ENCODE results near the gene MYADML2. TPM values are rescaled to one million over a fixed set of nuclear protein-coding genes. Genes with fewer than 3 reads are reported as not detected.

The MYADML2 gene
- total and polyA plus RNA-seq, 4 donors, result 0.44 to 2.9 (median 2.1) TPM

- WGBS (ENCODE audit: insufficient coverage), result 0% methylated on average over 55 of the region's 55 CpGs
- Histone ChIP-seq H3K36me3 (ENCODE audit: control insufficient read depth, insufficient read depth, low read length) (peaks cover 80% of the 10 kb centered on the region), H3K27ac (ENCODE audit: low read depth, low read length) (no peak overlapping the region), H3K9me3 (ENCODE audit: control insufficient read depth, insufficient read depth, low read length) (no peaks in the 10 kb centered on the region), H3K4me1 (ENCODE audit: control insufficient read depth, insufficient read depth, low read length) (peaks cover 24% of the 10 kb centered on the region), H3K27me3 (ENCODE audit: control insufficient read depth, insufficient read depth, low read length) (no peaks in the 10 kb centered on the region), H3K4me3 (ENCODE audit: low read depth, low read length) (peak overlapping the region; percentile 59)
- peak in 1 of 6 donors; percentile 11 for DNase-seq (ENCODE audit: low read depth in 4 of 6, low spot score in 6 of 6)
Measured at GRCh38 chr17:81910840-81911276, 36.2 kb downstream of the MYADML2 start.

- Histone ChIP-seq H3K27me3 (ENCODE audit: control insufficient read depth, insufficient read depth, low read length) (no peaks in the 10 kb centered on the region), H3K9me3 (ENCODE audit: control insufficient read depth, insufficient read depth, low read length) (no peaks in the 10 kb centered on the region), H3K36me3 (ENCODE audit: control insufficient read depth, insufficient read depth, low read length) (peaks cover 80% of the 10 kb centered on the region), H3K4me1 (ENCODE audit: control insufficient read depth, insufficient read depth, low read length) (peaks cover 24% of the 10 kb centered on the region), H3K4me3 (ENCODE audit: low read depth, low read length) (peak overlapping the region; percentile 59), H3K27ac (ENCODE audit: low read depth, low read length) (no peak overlapping the region)
- WGBS (ENCODE audit: insufficient coverage), result 32% methylated on average over 21 of the region's 23 CpGs
- DNase-seq (ENCODE audit: low read depth in 4 of 6, low spot score in 6 of 6), result no peak
Measured at GRCh38 chr17:81909966-81910839, 36.8 kb downstream of the MYADML2 start.

- DNase-seq (ENCODE audit: low read depth in 4 of 6, low spot score in 6 of 6), result no peak
- Histone ChIP-seq H3K4me3 (ENCODE audit: low read depth, low read length) (no peak overlapping the region), H3K27me3 (ENCODE audit: control insufficient read depth, insufficient read depth, low read length) (no peaks in the 10 kb centered on the region), H3K4me1 (ENCODE audit: control insufficient read depth, insufficient read depth, low read length) (peaks cover 24% of the 10 kb centered on the region), H3K36me3 (ENCODE audit: control insufficient read depth, insufficient read depth, low read length) (peaks cover 80% of the 10 kb centered on the region), H3K27ac (ENCODE audit: low read depth, low read length) (no peak overlapping the region), H3K9me3 (ENCODE audit: control insufficient read depth, insufficient read depth, low read length) (no peaks in the 10 kb centered on the region)
- 90% methylated on average over 12 of the region's 12 CpGs for WGBS (ENCODE audit: insufficient coverage)
Measured at GRCh38 chr17:81909231-81909630, 37.8 kb downstream of the MYADML2 start.

GRCh38 chr17:81908793-81909192 lies 38.2 kb downstream of the MYADML2 start:
- 90% methylated on average over 8 of the region's 11 CpGs for WGBS (ENCODE audit: insufficient coverage)
- DNase-seq (ENCODE audit: low read depth in 4 of 6, low spot score in 6 of 6), result no peak
- Histone ChIP-seq H3K4me3 (ENCODE audit: low read depth, low read length) (no peak overlapping the region), H3K27ac (ENCODE audit: low read depth, low read length) (no peak overlapping the region), H3K4me1 (ENCODE audit: control insufficient read depth, insufficient read depth, low read length) (peaks cover 24% of the 10 kb centered on the region), H3K27me3 (ENCODE audit: control insufficient read depth, insufficient read depth, low read length) (no peaks in the 10 kb centered on the region), H3K9me3 (ENCODE audit: control insufficient read depth, insufficient read depth, low read length) (no peaks in the 10 kb centered on the region), H3K36me3 (ENCODE audit: control insufficient read depth, insufficient read depth, low read length) (peaks cover 80% of the 10 kb centered on the region)

- WGBS (ENCODE audit: insufficient coverage), result 94% methylated on average over 19 of the region's 26 CpGs
- DNase-seq (ENCODE audit: low read depth in 4 of 6, low spot score in 6 of 6), result no peak
- Histone ChIP-seq H3K4me3 (ENCODE audit: low read depth, low read length) (no peak overlapping the region), H3K27ac (ENCODE audit: low read depth, low read length) (no peak overlapping the region), H3K9me3 (ENCODE audit: control insufficient read depth, insufficient read depth, low read length) (no peaks in the 10 kb centered on the region), H3K36me3 (ENCODE audit: control insufficient read depth, insufficient read depth, low read length) (peaks cover 79% of the 10 kb centered on the region), H3K4me1 (ENCODE audit: control insufficient read depth, insufficient read depth, low read length) (peaks cover 34% of the 10 kb centered on the region), H3K27me3 (ENCODE audit: control insufficient read depth, insufficient read depth, low read length) (no peaks in the 10 kb centered on the region)
Measured at GRCh38 chr17:81907219-81908145, 39.6 kb downstream of the MYADML2 start.

- 93% methylated on average over 15 of the region's 15 CpGs for WGBS (ENCODE audit: insufficient coverage)
- peaks cover 73% of the 10 kb centered on the region for H3K36me3 ChIP-seq (ENCODE audit: control insufficient read depth, insufficient read depth, low read length)
Measured at GRCh38 chr17:81906476-81907218, 40.4 kb downstream of the MYADML2 start.

GRCh38 chr17:81905993-81906392 lies 41.0 kb downstream of the MYADML2 start:
- Histone ChIP-seq H3K9me3 (ENCODE audit: control insufficient read depth, insufficient read depth, low read length) (no peaks in the 10 kb centered on the region), H3K27me3 (ENCODE audit: control insufficient read depth, insufficient read depth, low read length) (peaks cover 3% of the 10 kb centered on the region), H3K27ac (ENCODE audit: low read depth, low read length) (no peak overlapping the region), H3K36me3 (ENCODE audit: control insufficient read depth, insufficient read depth, low read length) (peaks cover 77% of the 10 kb centered on the region), H3K4me1 (ENCODE audit: control insufficient read depth, insufficient read depth, low read length) (peaks cover 38% of the 10 kb centered on the region), H3K4me3 (ENCODE audit: low read depth, low read length) (no peak overlapping the region)
- 98% methylated on average over 8 of the region's 10 CpGs for WGBS (ENCODE audit: insufficient coverage)
- no peak for DNase-seq (ENCODE audit: low read depth in 4 of 6, low spot score in 6 of 6)

More at GRCh38 chr17:81906476-81907218, 40.4 kb downstream of the MYADML2 start:
- Histone ChIP-seq H3K27ac (ENCODE audit: low read depth, low read length) (no peak overlapping the region), H3K9me3 (ENCODE audit: control insufficient read depth, insufficient read depth, low read length) (no peaks in the 10 kb centered on the region), H3K4me1 (ENCODE audit: control insufficient read depth, insufficient read depth, low read length) (peaks cover 34% of the 10 kb centered on the region), H3K27me3 (ENCODE audit: control insufficient read depth, insufficient read depth, low read length) (no peaks in the 10 kb centered on the region), H3K4me3 (ENCODE audit: low read depth, low read length) (no peak overlapping the region)
- no peak for DNase-seq (ENCODE audit: low read depth in 4 of 6, low spot score in 6 of 6)

- no peak overlapping the region for H3K4me3 ChIP-seq (ENCODE audit: low read depth, low read length)
- peaks cover 3% of the 10 kb centered on the region for H3K27me3 ChIP-seq (ENCODE audit: control insufficient read depth, insufficient read depth, low read length)
- H3K27ac ChIP-seq (ENCODE audit: low read depth, low read length), result no peak overlapping the region
- H3K36me3 ChIP-seq (ENCODE audit: control insufficient read depth, insufficient read depth, low read length), result peaks cover 81% of the 10 kb centered on the region
- peaks cover 34% of the 10 kb centered on the region for H3K4me1 ChIP-seq (ENCODE audit: control insufficient read depth, insufficient read depth, low read length)
- DNase-seq (ENCODE audit: low read depth in 4 of 6, low spot score in 6 of 6), result no peak
- no peaks in the 10 kb centered on the region for H3K9me3 ChIP-seq (ENCODE audit: control insufficient read depth, insufficient read depth, low read length)
- 92% methylated on average over 16 of the region's 16 CpGs for WGBS (ENCODE audit: insufficient coverage)
Measured at GRCh38 chr17:81905424-81905875, 41.6 kb downstream of the MYADML2 start.
